Keratinocyte (primary cell): ENCODE data around the gene TOM1L2.

ENCODE experiments used
- CTCF ChIP-seq, 3 experiments: IDR thresholded peaks in 1 of 3; conservative IDR thresholded peaks in 1 of 3; optimal IDR thresholded peaks in 1 of 3; 2 replicates in 2 of 3; 3 replicates in 1 of 3; pipeline versions ENCODE3 to v1.5.1; 2011; ENCODE audit warnings: low read length in 3 of 3, mild to moderate bottlenecking in 3 of 3, moderate library complexity in 2 of 3, control low read depth in 1 of 3, inconsistent platforms in 1 of 3; ENCODE audit not compliant: insufficient read depth in 2 of 3; ENCODE audit errors: extremely low read depth in 1 of 3
- EZH2 ChIP-seq: IDR thresholded peaks from one replicate; pipeline ENCODE4 v1.6.1; 2012; ENCODE audit warnings: inconsistent platforms, mild to moderate bottlenecking, low read length, moderate library complexity

GRCh38 chr17:17806611-17807274 lies 165.5 kb downstream of the TOM1L2 start:
- TF ChIP-seq EZH2 (no peak), CTCF (optimal IDR thresholded peaks at IDR 0.05 in 1 of 3, IDR thresholded peaks at IDR 0.05 in 1 of 3, conservative IDR thresholded peaks at IDR 0.05 in 1 of 3; ENCODE audit: extremely low read depth in 1 of 3, insufficient read depth in 2 of 3, low read length in 3 of 3) (no peak)
